ENCODE results near the gene TRIM44.

The TRIM44 gene

GRCh38 chr11:35803115-35803514 lies 140.5 kb downstream of the TRIM44 start:
- no peak for TF ChIP-seq POLR2A (IDR thresholded peaks at IDR 0.05; ENCODE audit: extremely low read depth, insufficient read length)
- no peak for TF ChIP-seq MAX (IDR thresholded peaks at IDR 0.05; ENCODE audit: low read depth, low read length)
- no peak for TF ChIP-seq MYC (IDR thresholded peaks at IDR 0.05; ENCODE audit: low read depth, low read length)
- TF ChIP-seq CTCF (IDR thresholded peaks at IDR 0.05; ENCODE audit: low read depth, low read length), result no peak
- no peak for DNase-seq (ENCODE audit: low read depth)
- no peak overlapping the region for H3K4me3 ChIP-seq (ENCODE audit: low read depth, low read length)

GRCh38 chr11:35804451-35805040 lies 142.0 kb downstream of the TRIM44 start:
- H3K4me3 ChIP-seq (ENCODE audit: low read depth, low read length), result no peak overlapping the region
- TF ChIP-seq CTCF (IDR thresholded peaks at IDR 0.05; ENCODE audit: low read depth, low read length) (no peak), MAX (IDR thresholded peaks at IDR 0.05; ENCODE audit: low read depth, low read length) (no peak), MYC (IDR thresholded peaks at IDR 0.05; ENCODE audit: low read depth, low read length) (no peak), POLR2A (IDR thresholded peaks at IDR 0.05; ENCODE audit: extremely low read depth, insufficient read length) (no peak)
- DNase-seq (ENCODE audit: low read depth), result no peak

GRCh38 chr11:35809561-35809960 lies 147.0 kb downstream of the TRIM44 start:
- H3K4me3 ChIP-seq (ENCODE audit: low read depth, low read length), result no peak overlapping the region
- no peak for DNase-seq (ENCODE audit: low read depth)
- TF ChIP-seq CTCF (IDR thresholded peaks at IDR 0.05; ENCODE audit: low read depth, low read length) (no peak), MYC (IDR thresholded peaks at IDR 0.05; ENCODE audit: low read depth, low read length) (no peak), POLR2A (IDR thresholded peaks at IDR 0.05; ENCODE audit: extremely low read depth, insufficient read length) (no peak), MAX (IDR thresholded peaks at IDR 0.05; ENCODE audit: low read depth, low read length) (no peak)

GRCh38 chr11:35810045-35810645 lies 147.6 kb downstream of the TRIM44 start:
- TF ChIP-seq MYC (IDR thresholded peaks at IDR 0.05; ENCODE audit: low read depth, low read length) (no peak), MAX (IDR thresholded peaks at IDR 0.05; ENCODE audit: low read depth, low read length) (no peak), POLR2A (IDR thresholded peaks at IDR 0.05; ENCODE audit: extremely low read depth, insufficient read length) (no peak), CTCF (IDR thresholded peaks at IDR 0.05; ENCODE audit: low read depth, low read length) (no peak)
- no peak overlapping the region for H3K4me3 ChIP-seq (ENCODE audit: low read depth, low read length)
- DNase-seq (ENCODE audit: low read depth), result no peak

GRCh38 chr11:35811783-35812182 lies 149.2 kb downstream of the TRIM44 start:
- peak; percentile 32 for DNase-seq (ENCODE audit: low read depth)
- TF ChIP-seq MYC (IDR thresholded peaks at IDR 0.05; ENCODE audit: low read depth, low read length) (no peak), CTCF (IDR thresholded peaks at IDR 0.05; ENCODE audit: low read depth, low read length) (no peak), POLR2A (IDR thresholded peaks at IDR 0.05; ENCODE audit: extremely low read depth, insufficient read length) (no peak), MAX (IDR thresholded peaks at IDR 0.05; ENCODE audit: low read depth, low read length) (no peak)

More at GRCh38 chr11:35811783-35812182, 149.2 kb downstream of the TRIM44 start:
- H3K4me3 ChIP-seq (ENCODE audit: low read depth, low read length), result no peak overlapping the region
